HEK293 (cell line): ENCODE data around the gene SEZ6L.

Experiments used
- CTCF ChIA-PET: fragments of 350-600 bp; formaldehyde crosslinking; extraction: SDS; loops from one replicate; lab custom pipeline; 2021; ENCODE audit warnings: antibody characterized with exemption; lab: Yijun Ruan, JAX
- POLR2A ChIA-PET: fragments of 300-600 bp; formaldehyde crosslinking; extraction: SDS; loops from one replicate; lab custom pipeline; 2020; ENCODE audit warnings: antibody characterized with exemption, inconsistent platforms; lab: Yijun Ruan, JAX
- H3K27ac ChIP-seq: fragments of 200-500 bp; sonication (Bioruptor generic); 2 replicates; pipeline ENCODE4 v1.5.1; 2014; ENCODE audit warnings: low read depth, low read length, control low read depth, inconsistent platforms; ENCODE audit errors: extremely low read depth
- H3K36me3 ChIP-seq, 2 experiments: fragments of 200-500 bp in 1 of 2; sonication (Bioruptor generic) in 1 of 2; 1 replicate in 1 of 2; 2 replicates in 1 of 2; pipeline ENCODE4 v1.5.1; 2014 to 2017; ENCODE audit warnings: inconsistent platforms in 2 of 2, low read length in 2 of 2; ENCODE audit not compliant: control insufficient read depth in 2 of 2, insufficient read depth in 1 of 2
- H3K4me1 ChIP-seq: fragments of 200-500 bp; sonication (Bioruptor generic); 2 replicates; pipeline ENCODE4 v1.5.1; 2014; ENCODE audit warnings: mild to moderate bottlenecking, low read length, inconsistent platforms; ENCODE audit not compliant: control insufficient read depth, insufficient read depth
- H3K4me3 ChIP-seq: 2 replicates; pipeline ENCODE4 v1.5.1; 2011; ENCODE audit warnings: low read depth, mild to moderate bottlenecking, control low read depth, low read length, moderate library complexity
- H3K9me3 ChIP-seq: fragments of 200-500 bp; sonication (Bioruptor generic); 2 replicates; pipeline ENCODE4 v1.5.1; 2014; ENCODE audit warnings: low read depth, low read length, inconsistent platforms; ENCODE audit not compliant: control insufficient read depth, insufficient read depth
- ATF2 ChIP-seq: fragments of 450-650 bp; formaldehyde crosslinking; IDR thresholded peaks from 2 replicates; pipeline ENCODE4 v1.5.1; 2016; ENCODE audit warnings: missing biosample characterization, missing genetic modification characterization, low read depth
- FEZF1 ChIP-seq: fragments of 450-650 bp; formaldehyde crosslinking; IDR thresholded peaks from 2 replicates; pipeline ENCODE4 v1.5.1; 2016; ENCODE audit warnings: missing biosample characterization, missing genetic modification characterization
- GLIS1 ChIP-seq: fragments of 450-650 bp; formaldehyde crosslinking; IDR thresholded peaks from 2 replicates; pipeline ENCODE4 v1.5.1; 2016; ENCODE audit warnings: missing biosample characterization, missing genetic modification characterization
- KLF1 ChIP-seq: fragments of 450-650 bp; formaldehyde crosslinking; IDR thresholded peaks from 2 replicates; pipeline ENCODE4 v1.5.1; 2016; ENCODE audit warnings: missing biosample characterization, missing genetic modification characterization
- PATZ1 ChIP-seq: fragments of 450-650 bp; formaldehyde crosslinking; IDR thresholded peaks from 2 replicates; pipeline ENCODE4 v1.5.1; 2016; ENCODE audit warnings: missing biosample characterization, missing genetic modification characterization
- PRDM1 ChIP-seq: fragments of 450-650 bp; formaldehyde crosslinking; IDR thresholded peaks from 2 replicates; pipeline ENCODE4; 2016; ENCODE audit warnings: missing biosample characterization, missing genetic modification characterization
- PRDM10 ChIP-seq: fragments of 450-650 bp; formaldehyde crosslinking; IDR thresholded peaks from 2 replicates; pipeline ENCODE4 v1.5.1; 2016; ENCODE audit warnings: missing biosample characterization, missing genetic modification characterization
- RBAK ChIP-seq: fragments of 450-650 bp; formaldehyde crosslinking; IDR thresholded peaks from 2 replicates; pipeline ENCODE4 v1.5.1; 2016; ENCODE audit warnings: missing biosample characterization, missing genetic modification characterization
- ZBTB10 ChIP-seq: fragments of 450-650 bp; formaldehyde crosslinking; IDR thresholded peaks from 2 replicates; pipeline ENCODE4 v1.5.1; 2016; ENCODE audit warnings: missing biosample characterization, missing genetic modification characterization
- ZBTB17 ChIP-seq: fragments of 450-650 bp; formaldehyde crosslinking; IDR thresholded peaks from 2 replicates; pipeline ENCODE4 v1.5.1; 2016; ENCODE audit warnings: missing biosample characterization, missing genetic modification characterization
- ZBTB49 ChIP-seq: fragments of 450-650 bp; formaldehyde crosslinking; IDR thresholded peaks from 2 replicates; pipeline ENCODE4 v1.5.1; 2016; ENCODE audit warnings: missing biosample characterization, missing genetic modification characterization, low read depth
- ZFP3 ChIP-seq: fragments of 450-650 bp; formaldehyde crosslinking; IDR thresholded peaks from 2 replicates; pipeline ENCODE4 v1.5.1; 2016; ENCODE audit warnings: low read depth, missing biosample characterization, missing genetic modification characterization
- ZNF121 ChIP-seq: fragments of 450-650 bp; formaldehyde crosslinking; IDR thresholded peaks from 2 replicates; pipeline ENCODE4 v1.5.1; 2016; ENCODE audit warnings: missing biosample characterization, missing genetic modification characterization
- ZNF221 ChIP-seq: fragments of 450-650 bp; formaldehyde crosslinking; IDR thresholded peaks from 2 replicates; pipeline ENCODE4 v1.5.1; 2017; ENCODE audit warnings: missing biosample characterization, missing genetic modification characterization, borderline replicate concordance
- ZNF24 ChIP-seq: fragments of 450-650 bp; formaldehyde crosslinking; IDR thresholded peaks from 2 replicates; pipeline ENCODE4 v1.5.1; 2016; ENCODE audit warnings: missing biosample characterization, missing genetic modification characterization
- ZNF26 ChIP-seq: fragments of 450-650 bp; formaldehyde crosslinking; IDR thresholded peaks from 2 replicates; pipeline ENCODE4 v1.5.1; 2016; ENCODE audit warnings: missing biosample characterization, missing genetic modification characterization
- ZNF302 ChIP-seq: fragments of 450-650 bp; formaldehyde crosslinking; IDR thresholded peaks from 2 replicates; pipeline ENCODE4 v1.5.1; 2016; ENCODE audit warnings: missing biosample characterization, missing genetic modification characterization, low read depth
- ZNF341 ChIP-seq: fragments of 450-650 bp; formaldehyde crosslinking; IDR thresholded peaks from 2 replicates; pipeline ENCODE4; 2016; ENCODE audit warnings: low read depth, missing biosample characterization, missing genetic modification characterization
- ZNF350 ChIP-seq: fragments of 450-650 bp; formaldehyde crosslinking; IDR thresholded peaks from 2 replicates; pipeline ENCODE4 v1.5.0; 2017; ENCODE audit warnings: missing biosample characterization, mild to moderate bottlenecking, missing genetic modification characterization
- ZNF510 ChIP-seq: fragments of 450-650 bp; formaldehyde crosslinking; IDR thresholded peaks from 2 replicates; pipeline ENCODE4 v1.5.1; 2018; ENCODE audit warnings: mild to moderate bottlenecking, missing genetic modification characterization, missing biosample characterization; ENCODE audit not compliant: insufficient replicate concordance
- ZNF654 ChIP-seq: fragments of 450-650 bp; formaldehyde crosslinking; IDR thresholded peaks from 2 replicates; pipeline ENCODE4 v1.5.1; 2016; ENCODE audit warnings: low read depth, missing biosample characterization, missing genetic modification characterization
- ZNF658 ChIP-seq: fragments of 450-650 bp; formaldehyde crosslinking; IDR thresholded peaks from 2 replicates; pipeline ENCODE4; 2016; ENCODE audit warnings: missing biosample characterization, missing genetic modification characterization
- ZNF843 ChIP-seq: fragments of 450-650 bp; formaldehyde crosslinking; IDR thresholded peaks from 2 replicates; pipeline ENCODE4 v1.5.1; 2016; ENCODE audit warnings: missing biosample characterization, missing genetic modification characterization

Gene SEZ6L

GRCh38 chr22:26377170-26377830, 208.0 kb downstream of the SEZ6L start:
- H3K36me3 ChIP-seq: no peaks in the 10 kb centered on the region
- no peaks in the 10 kb centered on the region for H3K4me1 ChIP-seq
- no peaks in the 10 kb centered on the region for H3K9me3 ChIP-seq
- CTCF ChIA-PET: interaction anchor here (0.6 to 17.1 kb wide), 4 partner anchors 12 to 620 kb away, joined by 3 to 226 read pairs (median 4); partner anchors contain the start of gene CRYBA4
- POLR2A ChIA-PET: interaction anchor here (0.6 kb wide), 1 partner anchor 192 kb away, joined by 4 read pairs; no protein-coding TSS in a partner anchor
- no peak overlapping the region for H3K4me3 ChIP-seq
- H3K27ac ChIP-seq: no peak overlapping the region
- TF ChIP-seq ZNF350 (tag by site-specific recombination) (no peak), ZNF302 (tag by site-specific recombination) (no peak), PRDM10 (peak; percentile 38), ZNF654 (tag by site-specific recombination) (peak; percentile 56), PATZ1 (tag by site-specific recombination) (no peak), ZBTB49 (peak; percentile 73; the same call in 1 of the 2 replicates), ZNF221 (no peak), ZBTB17 (tag by site-specific recombination) (peak; percentile 71; the same call in 1 of the 2 replicates), ZNF121 (no peak), ZFP3 (tag by site-specific recombination) (no peak), FEZF1 (0 out of 2 replicates have a peak, but pooled peaks have one; percentile 14), ZNF26 (tag by site-specific recombination) (no peak), ZNF658 (tag by site-specific recombination) (no peak), PRDM1 (tag by site-specific recombination) (0 out of 2 replicates have a peak, but pooled peaks have one; percentile 28), GLIS1 (tag by site-specific recombination) (no peak), ZBTB10 (tag by site-specific recombination) (no peak), ZNF341 (peak; percentile 52), RBAK (tag by site-specific recombination) (no peak), ZNF843 (tag by site-specific recombination) (no peak), ZNF510 (no peak), ZNF24 (tag by site-specific recombination) (no peak), ATF2 (tag by site-specific recombination) (no peak), KLF1 (tag by site-specific recombination) (no peak)
